GM12875 (cell line): Measurements from ENCODE around the gene FKBP1A.

ENCODE experiments used
- H3K4me3 ChIP-seq: one replicate; pipeline ENCODE4 v1.5.1; 2011; ENCODE audit warnings: low read depth, low read length, control low read depth
- TF ChIP-seq, protein P1 (sequence below): IDR thresholded peaks from 2 replicates; pipeline ENCODE4 v1.5.1; 2011; ENCODE audit warnings: low read depth, mild to moderate bottlenecking, control low read depth, inconsistent platforms, low read length, moderate library complexity, borderline replicate concordance; ENCODE audit not compliant: insufficient read depth

Gene FKBP1A

DNA sequence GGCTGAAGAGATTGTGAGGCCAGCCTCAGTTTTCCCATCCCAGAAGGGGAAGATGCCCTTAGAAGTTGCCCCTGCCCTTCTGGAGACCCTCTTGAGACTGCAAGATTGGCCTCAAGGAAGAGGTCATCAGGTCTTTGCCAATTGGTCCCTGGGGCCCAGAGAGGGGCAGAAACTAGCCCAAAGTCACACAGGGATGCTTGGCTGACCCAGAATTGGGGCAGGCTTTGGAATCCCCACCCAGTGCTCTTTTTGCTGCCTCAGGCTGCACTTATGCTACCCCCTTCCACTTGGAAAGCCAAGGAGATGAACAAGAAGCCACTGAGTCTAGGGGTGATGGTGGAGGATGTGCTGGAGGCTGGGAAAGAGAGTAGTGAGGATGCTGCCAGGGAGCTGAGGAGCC is 24.9 kb upstream of the FKBP1A start:
- no peak overlapping the region for H3K4me3 ChIP-seq
- TF ChIP-seq, protein P1, sequence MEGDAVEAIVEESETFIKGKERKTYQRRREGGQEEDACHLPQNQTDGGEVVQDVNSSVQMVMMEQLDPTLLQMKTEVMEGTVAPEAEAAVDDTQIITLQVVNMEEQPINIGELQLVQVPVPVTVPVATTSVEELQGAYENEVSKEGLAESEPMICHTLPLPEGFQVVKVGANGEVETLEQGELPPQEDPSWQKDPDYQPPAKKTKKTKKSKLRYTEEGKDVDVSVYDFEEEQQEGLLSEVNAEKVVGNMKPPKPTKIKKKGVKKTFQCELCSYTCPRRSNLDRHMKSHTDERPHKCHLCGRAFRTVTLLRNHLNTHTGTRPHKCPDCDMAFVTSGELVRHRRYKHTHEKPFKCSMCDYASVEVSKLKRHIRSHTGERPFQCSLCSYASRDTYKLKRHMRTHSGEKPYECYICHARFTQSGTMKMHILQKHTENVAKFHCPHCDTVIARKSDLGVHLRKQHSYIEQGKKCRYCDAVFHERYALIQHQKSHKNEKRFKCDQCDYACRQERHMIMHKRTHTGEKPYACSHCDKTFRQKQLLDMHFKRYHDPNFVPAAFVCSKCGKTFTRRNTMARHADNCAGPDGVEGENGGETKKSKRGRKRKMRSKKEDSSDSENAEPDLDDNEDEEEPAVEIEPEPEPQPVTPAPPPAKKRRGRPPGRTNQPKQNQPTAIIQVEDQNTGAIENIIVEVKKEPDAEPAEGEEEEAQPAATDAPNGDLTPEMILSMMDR: no peak

DNA sequence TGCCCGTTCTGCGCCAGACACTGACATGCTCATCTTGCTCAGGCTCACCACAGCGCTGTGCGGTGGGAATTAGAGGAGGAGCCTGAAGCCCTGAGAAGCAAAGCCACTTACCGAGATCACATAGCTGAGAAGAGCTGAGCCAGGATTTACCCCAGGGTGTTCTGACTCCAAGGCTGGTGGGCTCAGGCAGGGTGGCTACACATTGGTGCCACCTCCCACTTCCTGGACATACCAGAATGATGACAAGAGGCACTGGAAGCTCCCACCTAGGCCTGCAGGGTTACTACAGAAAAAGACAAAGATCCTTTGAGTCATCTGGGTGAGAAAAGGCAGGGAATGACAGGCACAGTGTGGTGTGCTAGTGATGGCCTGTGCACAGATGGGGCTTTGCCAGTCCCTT is 24.4 kb upstream of the FKBP1A start:
- H3K4me3 ChIP-seq: no peak overlapping the region
- TF ChIP-seq, protein P1: no peak

DNA sequence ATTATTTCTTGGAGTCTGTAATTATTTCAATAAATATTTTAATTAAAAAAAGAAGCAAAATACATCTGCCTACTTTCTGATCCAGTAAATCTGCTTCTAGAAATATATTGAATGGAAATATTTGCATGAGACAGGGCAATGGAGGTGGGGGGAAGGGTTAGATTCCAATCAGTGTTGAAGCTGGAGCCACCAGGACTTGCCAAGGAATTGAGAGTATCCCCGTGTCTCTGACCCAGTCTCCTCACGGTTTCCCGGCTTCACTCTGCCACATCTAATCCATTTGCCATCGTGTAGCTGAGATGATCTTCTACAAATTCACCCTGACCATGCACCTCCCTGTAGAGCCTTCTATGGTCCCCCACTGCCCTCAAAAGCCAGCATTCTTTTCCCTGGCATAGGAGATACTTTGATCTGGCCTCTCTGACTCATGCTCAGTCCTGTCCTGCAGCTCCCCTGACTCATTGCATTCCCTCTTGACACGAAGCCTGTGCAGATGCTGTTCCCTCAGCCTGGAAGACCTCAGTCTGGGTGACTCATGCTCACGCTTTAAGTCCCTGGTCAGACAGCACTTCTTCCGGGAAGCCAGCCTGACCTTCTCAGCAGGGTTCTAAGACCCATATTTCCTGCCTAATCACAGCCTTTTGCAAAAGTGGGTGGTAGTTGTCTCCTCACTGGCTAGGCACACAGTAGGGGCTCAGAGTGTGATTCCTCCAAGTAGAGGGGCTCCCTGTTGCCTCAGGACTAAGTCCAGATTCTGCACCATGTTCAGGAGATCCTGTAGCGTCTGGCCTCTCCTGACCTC is 23.0 kb upstream of the FKBP1A start:
- TF ChIP-seq, protein P1: no peak
- no peak overlapping the region for H3K4me3 ChIP-seq

DNA sequence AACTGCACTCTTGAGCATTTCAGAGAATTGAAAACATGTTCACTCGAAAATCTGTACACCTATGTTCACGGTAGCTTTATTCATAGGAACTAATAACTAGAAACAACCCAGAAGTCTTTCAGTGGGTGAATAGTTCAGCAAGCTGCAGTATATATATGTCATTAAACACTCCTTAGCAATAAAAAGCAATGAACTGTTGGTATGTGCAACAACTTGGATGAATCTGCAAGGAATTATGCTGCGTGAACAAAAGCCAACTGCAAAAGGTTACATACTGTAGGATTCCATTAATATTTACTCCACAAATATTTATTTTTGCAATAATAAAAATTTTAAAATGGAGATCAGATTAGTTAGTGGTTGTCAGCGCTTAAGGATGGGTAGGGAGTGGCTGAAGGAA is 22.1 kb upstream of the FKBP1A start:
- no peak overlapping the region for H3K4me3 ChIP-seq
- TF ChIP-seq, protein P1: no peak

DNA sequence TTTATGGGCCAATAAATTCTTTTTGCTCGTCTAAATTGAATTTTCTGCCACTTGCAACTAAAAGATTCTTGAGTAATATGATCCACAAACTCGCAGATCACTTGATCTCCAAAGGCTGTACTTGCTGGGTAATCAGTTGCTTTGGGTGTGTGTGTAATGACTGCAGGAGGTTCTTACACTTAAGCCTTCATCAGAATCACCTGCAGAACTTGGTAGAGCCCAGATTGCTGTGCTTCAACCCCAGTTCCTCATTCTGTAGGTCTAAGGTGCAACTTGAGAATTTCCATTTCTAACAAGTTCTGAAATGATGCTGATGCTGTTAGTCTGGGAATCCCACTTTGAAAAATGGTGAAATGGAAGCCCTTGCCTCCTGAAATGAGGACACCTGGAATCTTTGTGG is 12.9 kb upstream of the FKBP1A start:
- H3K4me3 ChIP-seq: no peak overlapping the region
- TF ChIP-seq, protein P1: no peak

DNA sequence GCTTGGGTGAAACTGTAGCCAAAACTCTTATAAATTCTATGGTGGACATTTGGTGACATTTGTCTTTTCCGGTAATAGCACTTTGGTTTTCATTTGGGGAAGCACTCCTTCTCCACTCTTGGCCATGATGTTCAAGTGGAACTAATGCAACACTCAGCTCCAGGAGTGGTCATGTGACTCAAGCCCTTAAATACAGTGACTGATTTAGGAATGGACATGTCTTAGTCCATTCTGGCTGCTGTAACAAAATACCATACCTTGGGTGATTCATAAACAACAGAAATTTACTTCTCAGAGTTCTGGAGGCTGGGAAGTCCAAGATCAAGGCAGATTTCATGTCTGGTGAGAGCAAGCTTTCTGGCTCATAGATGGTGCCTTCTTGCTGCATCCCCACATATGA is 10.8 kb upstream of the FKBP1A start:
- no peak overlapping the region for H3K4me3 ChIP-seq
- TF ChIP-seq, protein P1: no peak

DNA sequence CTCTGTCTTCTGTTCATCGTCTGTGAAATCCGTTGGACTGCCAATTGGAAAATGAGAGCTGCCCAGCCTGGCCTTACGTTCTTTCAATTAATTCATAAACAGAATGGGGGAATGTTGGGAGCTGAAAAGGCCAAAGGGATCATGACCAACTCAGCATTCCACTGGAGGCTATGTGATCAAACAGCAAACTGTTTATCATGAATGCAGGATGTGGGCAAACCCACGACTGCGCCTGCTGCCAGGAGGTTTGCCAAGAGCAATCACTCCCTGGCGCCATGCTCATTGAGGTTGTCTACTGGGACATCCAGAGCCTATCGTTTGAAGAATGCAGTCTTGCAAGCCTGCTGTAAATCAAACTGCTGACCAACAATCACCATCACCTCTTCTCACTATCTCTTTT is 9.3 kb upstream of the FKBP1A start:
- H3K4me3 ChIP-seq: no peak overlapping the region
- TF ChIP-seq, protein P1: no peak
